Measurements from ENCODE around the gene TDRD12.

TDRD12 gene

GRCh38 chr19:32719611-32720059 is at the start of gene TDRD12:
Gene TDRD12, plus strand, starts transcription at chr19:32719767. Its CDS starts 306 bp downstream, at chr19:32720073.
- Histone ChIP-seq H3K4me3 (ENCODE audit: low read depth in 1 of 2, low read length in 2 of 2) (no peak within 1 kb of the TSS), H3K27me3 (ENCODE audit: control insufficient read depth in 1 of 2, insufficient read depth in 2 of 2, low read length in 2 of 2) (no peaks in the 10 kb centered on the region)

GRCh38 chr19:32671883-32672593 is 47.5 kb upstream of the TDRD12 start:
- H3K27ac ChIP-seq (ENCODE audit: low read depth, low read length): no peak overlapping the region
- H3K36me3 ChIP-seq (ENCODE audit: insufficient read depth, low read length): peaks cover under 1% of the 10 kb centered on the region
- peaks cover 14% of the 10 kb centered on the region for H3K4me1 ChIP-seq (ENCODE audit: insufficient read depth, low read length)
- peaks cover 0 to 13% of the 10 kb centered on the region in 2 donors for H3K27me3 ChIP-seq (ENCODE audit: control insufficient read depth in 1 of 2, insufficient read depth in 2 of 2, low read length in 2 of 2)
- no peak overlapping the region for H3K9ac ChIP-seq (ENCODE audit: low read length)
- no peaks in the 10 kb centered on the region for H3K9me3 ChIP-seq (ENCODE audit: low read length)
- no peak overlapping the region for H3K4me3 ChIP-seq (ENCODE audit: low read depth in 1 of 2, low read length in 2 of 2)

More at GRCh38 chr19:32719611-32720059, at the start of gene TDRD12:
- Histone ChIP-seq H3K27ac (ENCODE audit: low read depth, low read length) (no peak within 1 kb of the TSS), H3K4me1 (ENCODE audit: insufficient read depth, low read length) (no peaks in the 10 kb centered on the region), H3K36me3 (ENCODE audit: insufficient read depth, low read length) (no peaks in the 10 kb centered on the region), H3K9me3 (ENCODE audit: low read length) (no peaks in the 10 kb centered on the region), H3K9ac (ENCODE audit: low read length) (no peak within 1 kb of the TSS)

- no peaks in the 10 kb centered on the region for H3K36me3 ChIP-seq (ENCODE audit: insufficient read depth, low read length)
- no peaks in the 10 kb centered on the region for H3K9me3 ChIP-seq (ENCODE audit: low read length)
- H3K27ac ChIP-seq (ENCODE audit: low read depth, low read length): no peak overlapping the region
- no peak overlapping the region for H3K9ac ChIP-seq (ENCODE audit: low read length)
- H3K27me3 ChIP-seq (ENCODE audit: control insufficient read depth in 1 of 2, insufficient read depth in 2 of 2, low read length in 2 of 2): peaks cover 0 to 13% of the 10 kb centered on the region in 2 donors
- H3K4me3 ChIP-seq (ENCODE audit: low read depth in 1 of 2, low read length in 2 of 2): no peak overlapping the region
- peaks cover 14% of the 10 kb centered on the region for H3K4me1 ChIP-seq (ENCODE audit: insufficient read depth, low read length)
These were observed 46.7 kb upstream of the TDRD12 start for GRCh38 chr19:32672841-32673240.

GRCh38 chr19:32673573-32673972 is 46.0 kb upstream of the TDRD12 start:
- no peaks in the 10 kb centered on the region for H3K36me3 ChIP-seq (ENCODE audit: insufficient read depth, low read length)
- peaks cover 0 to 13% of the 10 kb centered on the region in 2 donors for H3K27me3 ChIP-seq (ENCODE audit: control insufficient read depth in 1 of 2, insufficient read depth in 2 of 2, low read length in 2 of 2)
- no peak overlapping the region for H3K27ac ChIP-seq (ENCODE audit: low read depth, low read length)
- no peaks in the 10 kb centered on the region for H3K9me3 ChIP-seq (ENCODE audit: low read length)
- peak overlapping the region in 1 of 2 donors; percentile 80 for H3K4me3 ChIP-seq (ENCODE audit: low read depth in 1 of 2, low read length in 2 of 2)
- H3K9ac ChIP-seq (ENCODE audit: low read length): no peak overlapping the region
- H3K4me1 ChIP-seq (ENCODE audit: insufficient read depth, low read length): peaks cover 14% of the 10 kb centered on the region

- Histone ChIP-seq H3K27ac (ENCODE audit: low read depth, low read length) (peak overlapping the region; percentile 93), H3K36me3 (ENCODE audit: insufficient read depth, low read length) (no peaks in the 10 kb centered on the region), H3K27me3 (ENCODE audit: control insufficient read depth in 1 of 2, insufficient read depth in 2 of 2, low read length in 2 of 2) (peaks cover 0 to 13% of the 10 kb centered on the region in 2 donors), H3K9me3 (ENCODE audit: low read length) (no peaks in the 10 kb centered on the region), H3K4me1 (ENCODE audit: insufficient read depth, low read length) (peaks cover 14% of the 10 kb centered on the region), H3K4me3 (ENCODE audit: low read depth in 1 of 2, low read length in 2 of 2) (peak overlapping the region; percentile 80 to 90), H3K9ac (ENCODE audit: low read length) (peak overlapping the region; percentile 21)
These were observed 45.2 kb upstream of the TDRD12 start for GRCh38 chr19:32674153-32674930.

- Histone ChIP-seq H3K36me3 (ENCODE audit: insufficient read depth, low read length) (no peaks in the 10 kb centered on the region), H3K27me3 (ENCODE audit: control insufficient read depth in 1 of 2, insufficient read depth in 2 of 2, low read length in 2 of 2) (peaks cover 0 to 13% of the 10 kb centered on the region in 2 donors), H3K9me3 (ENCODE audit: low read length) (no peaks in the 10 kb centered on the region), H3K4me1 (ENCODE audit: insufficient read depth, low read length) (peaks cover 14% of the 10 kb centered on the region), H3K9ac (ENCODE audit: low read length) (peak within 1 kb of the TSS; percentile 21), H3K4me3 (ENCODE audit: low read depth in 1 of 2, low read length in 2 of 2) (peak within 1 kb of the TSS; percentile 80 to 90), H3K27ac (ENCODE audit: low read depth, low read length) (peak within 1 kb of the TSS; percentile 93)
These were observed 44.4 kb upstream of the TDRD12 start, which contains the start of gene ANKRD27 for GRCh38 chr19:32674931-32675719. Gene ANKRD27, minus strand, starts transcription at chr19:32675180. Its CDS starts 16,165 bp downstream, at chr19:32659015.

- Histone ChIP-seq H3K36me3 (ENCODE audit: insufficient read depth, low read length) (no peaks in the 10 kb centered on the region), H3K27ac (ENCODE audit: low read depth, low read length) (peak within 1 kb of the TSS; percentile 93), H3K9me3 (ENCODE audit: low read length) (no peaks in the 10 kb centered on the region), H3K4me1 (ENCODE audit: insufficient read depth, low read length) (peaks cover 14% of the 10 kb centered on the region), H3K4me3 (ENCODE audit: low read depth in 1 of 2, low read length in 2 of 2) (peak within 1 kb of the TSS; percentile 80 to 90), H3K9ac (ENCODE audit: low read length) (peak within 1 kb of the TSS; percentile 21), H3K27me3 (ENCODE audit: control insufficient read depth in 1 of 2, insufficient read depth in 2 of 2, low read length in 2 of 2) (peaks cover 0 to 13% of the 10 kb centered on the region in 2 donors)
These were observed 43.8 kb upstream of the TDRD12 start, which contains the start of gene RGS9BP for GRCh38 chr19:32675720-32676185. Gene RGS9BP, plus strand, starts transcription at chr19:32675848. Its CDS starts 416 bp downstream, at chr19:32676264.

- Histone ChIP-seq H3K9ac (ENCODE audit: low read length) (no peak overlapping the region), H3K36me3 (ENCODE audit: insufficient read depth, low read length) (no peaks in the 10 kb centered on the region), H3K27ac (ENCODE audit: low read depth, low read length) (no peak overlapping the region), H3K4me3 (ENCODE audit: low read depth in 1 of 2, low read length in 2 of 2) (peak overlapping the region; percentile 80 to 90), H3K9me3 (ENCODE audit: low read length) (no peaks in the 10 kb centered on the region), H3K4me1 (ENCODE audit: insufficient read depth, low read length) (peaks cover 14% of the 10 kb centered on the region), H3K27me3 (ENCODE audit: control insufficient read depth in 1 of 2, insufficient read depth in 2 of 2, low read length in 2 of 2) (peaks cover 0 to 13% of the 10 kb centered on the region in 2 donors)
These were observed 43.2 kb upstream of the TDRD12 start for GRCh38 chr19:32676186-32676894.

GRCh38 chr19:32676895-32677359 is 42.6 kb upstream of the TDRD12 start:
- H3K4me3 ChIP-seq (ENCODE audit: low read depth in 1 of 2, low read length in 2 of 2): no peak overlapping the region
- H3K27ac ChIP-seq (ENCODE audit: low read depth, low read length): no peak overlapping the region

GRCh38 chr19:32677657-32678056 is 41.9 kb upstream of the TDRD12 start:
- no peak overlapping the region for H3K4me3 ChIP-seq (ENCODE audit: low read depth in 1 of 2, low read length in 2 of 2)
- no peaks in the 10 kb centered on the region for H3K9me3 ChIP-seq (ENCODE audit: low read length)
- H3K27ac ChIP-seq (ENCODE audit: low read depth, low read length): no peak overlapping the region
- no peaks in the 10 kb centered on the region for H3K36me3 ChIP-seq (ENCODE audit: insufficient read depth, low read length)
- no peak overlapping the region for H3K9ac ChIP-seq (ENCODE audit: low read length)
- peaks cover 0 to 13% of the 10 kb centered on the region in 2 donors for H3K27me3 ChIP-seq (ENCODE audit: control insufficient read depth in 1 of 2, insufficient read depth in 2 of 2, low read length in 2 of 2)
- H3K4me1 ChIP-seq (ENCODE audit: insufficient read depth, low read length): peaks cover 14% of the 10 kb centered on the region

More at GRCh38 chr19:32676895-32677359, 42.6 kb upstream of the TDRD12 start:
- peaks cover 0 to 13% of the 10 kb centered on the region in 2 donors for H3K27me3 ChIP-seq (ENCODE audit: control insufficient read depth in 1 of 2, insufficient read depth in 2 of 2, low read length in 2 of 2)
- H3K4me1 ChIP-seq (ENCODE audit: insufficient read depth, low read length): peaks cover 14% of the 10 kb centered on the region
- H3K9ac ChIP-seq (ENCODE audit: low read length): no peak overlapping the region
- H3K9me3 ChIP-seq (ENCODE audit: low read length): no peaks in the 10 kb centered on the region
- no peaks in the 10 kb centered on the region for H3K36me3 ChIP-seq (ENCODE audit: insufficient read depth, low read length)

Measured in muscle layer of colon (tissue), 2 donors.